Retina (tissue), 1 donor: ENCODE data around the gene HNRNPU.
A peak's percentile ranks its signal among the peaks of the same experiment; 100 is the strongest.

ENCODE experiments used
- DNase-seq: peaks from one replicate; pipeline ENCODE4 v3.0.0-alpha.2; 2016

The HNRNPU gene

DNA sequence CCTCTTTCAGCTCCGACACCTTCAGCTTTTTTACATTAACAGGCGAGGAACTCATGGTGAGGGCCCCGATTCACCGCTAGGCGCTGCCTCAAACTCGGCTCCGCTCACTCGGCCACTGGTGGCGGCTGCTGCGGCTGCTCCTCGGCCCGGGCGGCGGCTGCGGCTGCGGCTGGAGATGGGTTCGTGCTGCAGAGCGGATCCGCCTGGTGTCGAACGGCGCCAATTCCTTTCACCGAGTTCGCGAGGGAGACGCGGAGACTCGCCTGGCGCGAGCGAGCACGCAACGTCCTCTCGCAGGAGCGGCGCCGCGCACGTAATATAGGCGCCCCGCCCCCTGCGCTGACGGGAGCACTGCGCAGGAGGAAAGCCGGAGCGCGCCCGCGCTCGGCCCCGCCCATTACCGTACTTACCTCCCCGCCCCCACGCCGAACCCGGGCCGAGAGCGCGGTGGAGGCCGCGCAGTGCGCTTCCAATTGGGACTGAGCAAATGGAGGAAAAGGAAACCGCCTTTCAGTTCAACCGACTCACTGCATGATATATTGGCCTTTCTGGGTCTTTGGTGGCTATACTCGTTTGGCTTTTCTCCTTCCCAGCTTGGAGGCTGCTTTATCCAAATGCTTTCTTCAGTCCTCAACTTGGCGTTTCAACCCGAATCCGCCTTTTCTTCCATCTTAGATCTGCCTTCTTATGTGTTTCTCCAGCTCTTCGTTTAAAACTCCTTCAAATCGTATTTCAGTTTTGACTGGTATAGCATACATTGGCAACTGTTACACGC, at the start of gene HNRNPU:
HNRNPU (minus strand) TSS at position 291 of the 775 bp plus-strand sequence; CDS start at position 55, 236 bp downstream.
- peak; percentile 98 for DNase-seq

DNA sequence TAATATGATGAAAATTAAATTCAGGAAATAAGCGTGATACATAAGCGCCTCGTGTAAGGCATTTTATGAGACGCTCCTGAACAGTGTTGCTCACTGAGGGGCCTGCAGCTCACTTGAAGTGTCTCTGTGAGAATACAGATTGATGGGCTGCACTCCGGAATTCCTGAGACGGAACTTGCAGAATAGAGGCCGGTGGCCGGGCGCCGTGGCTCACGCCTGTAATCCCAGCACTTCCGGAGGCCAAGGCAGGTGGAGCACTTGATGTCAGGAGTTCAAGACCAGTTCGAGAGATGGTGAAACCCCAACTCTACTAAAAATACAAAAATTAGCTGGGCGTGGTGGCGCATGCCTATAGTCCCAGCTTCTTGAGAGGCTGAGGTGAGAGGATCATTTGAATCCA, 49.5 kb upstream of the HNRNPU start:
- DNase-seq, result no peak

DNA sequence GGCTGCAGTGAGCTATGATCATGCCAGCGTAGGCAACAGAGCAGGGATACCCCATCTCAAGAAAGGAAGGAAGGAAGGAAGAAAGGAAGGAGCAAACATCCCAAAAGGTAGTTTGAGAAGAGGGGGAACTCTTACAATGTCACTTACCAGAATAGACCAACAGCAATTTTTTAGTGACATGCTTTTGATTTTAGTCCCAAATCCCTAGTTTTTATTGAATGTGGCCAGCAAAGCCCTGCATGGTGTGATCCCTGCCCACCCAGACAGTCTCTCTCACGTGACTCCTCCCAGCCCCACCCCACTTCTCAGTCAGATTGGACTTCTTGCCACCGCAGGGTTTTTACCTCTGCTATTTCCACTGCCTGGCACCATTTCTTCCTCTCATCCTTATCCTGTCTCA, 39.8 kb upstream of the HNRNPU start:
- no peak for DNase-seq

DNA sequence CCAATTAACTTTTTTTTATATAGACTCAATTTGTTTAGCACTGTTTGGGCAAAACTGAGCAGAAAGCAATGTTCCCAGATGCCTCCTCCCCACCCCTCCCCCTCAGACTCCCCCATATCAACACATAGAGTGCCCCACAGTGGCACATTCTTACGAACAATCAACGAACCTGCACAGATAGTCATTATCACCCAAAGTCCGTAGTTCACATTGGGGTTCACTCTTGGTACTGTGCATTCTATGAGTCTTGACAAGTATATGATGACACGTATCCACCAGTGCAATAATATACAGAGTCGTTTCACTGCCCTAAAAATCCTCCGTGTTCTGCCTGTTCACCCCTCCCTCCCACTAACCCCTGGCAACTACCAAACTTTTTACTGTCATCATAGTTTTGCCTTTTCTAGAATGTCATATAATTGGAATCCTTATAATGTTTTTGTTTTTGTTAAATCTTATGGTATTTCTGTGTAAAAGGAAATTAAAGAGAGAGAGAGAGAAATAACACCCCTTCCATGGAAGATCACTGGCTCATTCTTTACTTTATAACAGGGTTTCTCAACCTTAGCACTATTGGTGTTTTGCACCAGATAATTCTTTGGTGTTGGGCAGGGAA, 37.2 kb upstream of the HNRNPU start:
- no peak for DNase-seq

GRCh38 chr1:244897476-244898254, 33.3 kb upstream of the HNRNPU start:
- no peak for DNase-seq

DNA sequence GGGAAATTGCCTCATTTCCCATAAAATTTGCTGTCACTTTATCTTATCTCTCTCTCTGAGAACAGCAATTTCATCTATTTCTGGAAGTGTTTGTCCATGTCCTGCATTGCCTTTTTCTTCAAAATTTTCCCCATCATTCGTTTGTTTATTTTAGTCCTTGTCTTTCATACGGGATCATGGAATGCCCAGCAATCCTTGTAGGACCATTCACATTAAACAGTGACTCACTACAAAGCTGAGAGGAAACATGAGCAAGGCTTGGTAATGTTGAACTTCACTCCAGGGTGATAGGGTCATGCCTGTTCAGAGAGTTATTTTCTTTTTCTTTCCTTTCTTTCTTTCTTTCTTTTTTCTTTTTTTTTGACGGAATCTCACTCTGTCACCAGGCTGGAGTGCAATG, 32.2 kb upstream of the HNRNPU start:
- no peak for DNase-seq

- DNase-seq, result no peak
These were observed 29.5 kb upstream of the HNRNPU start for GRCh38 chr1:244893836-244894235.

GRCh38 chr1:244887281-244887680, 22.9 kb upstream of the HNRNPU start:
- no peak for DNase-seq

GRCh38 chr1:244881552-244882280, 17.4 kb upstream of the HNRNPU start:
- DNase-seq, result no peak

DNA sequence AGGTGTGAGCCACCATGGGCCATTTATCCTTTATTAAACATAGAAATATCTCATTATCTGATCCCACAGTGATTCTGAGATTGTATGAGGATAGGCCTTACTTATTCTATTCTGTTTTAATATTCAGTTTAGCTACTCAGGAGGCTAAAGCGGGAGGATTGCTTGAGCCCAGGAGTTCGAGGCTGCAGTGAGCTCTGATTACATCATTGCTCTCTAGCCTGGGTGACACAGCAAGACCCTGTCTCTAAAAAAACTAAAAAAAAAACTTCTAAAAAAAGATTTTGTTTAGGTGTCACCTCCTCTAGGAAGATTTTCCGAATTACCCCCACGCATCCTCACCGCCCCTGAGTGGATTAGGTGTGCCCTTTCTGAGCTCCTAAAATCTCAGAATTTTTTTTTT, 14.3 kb upstream of the HNRNPU start:
- no peak for DNase-seq

DNA sequence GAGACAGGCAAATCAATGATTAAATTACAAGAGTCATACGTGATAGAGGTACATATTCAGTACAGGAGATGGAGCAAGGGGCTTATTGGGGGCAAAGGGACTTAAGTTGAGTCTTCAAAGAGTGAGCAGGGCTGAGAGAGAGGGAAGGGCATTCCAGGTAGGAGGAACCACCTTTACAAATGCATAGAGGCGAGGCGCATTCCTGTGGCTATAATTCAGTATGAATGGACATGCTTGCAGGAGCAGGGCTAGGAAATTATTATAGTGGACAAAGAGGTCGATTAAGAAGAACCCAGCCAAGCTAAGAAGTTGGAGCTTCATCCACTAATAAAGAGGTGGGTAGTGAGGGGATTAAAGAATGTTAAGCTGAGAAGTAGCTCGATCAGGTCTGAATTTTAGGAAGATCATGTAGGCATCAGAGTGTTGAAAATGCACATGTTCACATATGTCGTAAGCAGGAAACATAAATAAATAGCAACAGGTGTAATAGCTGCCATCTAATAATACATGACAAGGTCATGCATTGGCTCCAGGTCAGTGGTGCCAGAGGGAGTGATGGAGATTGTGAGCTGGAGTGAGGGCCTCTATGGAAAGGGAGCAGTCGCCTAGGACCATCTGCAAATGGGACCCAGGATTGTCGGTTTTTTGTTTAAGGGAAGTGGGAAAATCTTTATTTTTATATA, 12.0 kb upstream of the HNRNPU start:
- no peak for DNase-seq

- DNase-seq, result peak; percentile 26
These were observed 10.7 kb upstream of the HNRNPU start for GRCh38 chr1:244874974-244875579.

GRCh38 chr1:244869950-244870349, 5.6 kb upstream of the HNRNPU start:
- DNase-seq, result no peak

GRCh38 chr1:244869364-244869827, 5.1 kb upstream of the HNRNPU start:
- no peak for DNase-seq

GRCh38 chr1:244868484-244869363, 4.4 kb upstream of the HNRNPU start:
- no peak for DNase-seq

- no peak for DNase-seq
These were observed 2.0 kb upstream of the HNRNPU start for GRCh38 chr1:244866355-244866754.

DNA sequence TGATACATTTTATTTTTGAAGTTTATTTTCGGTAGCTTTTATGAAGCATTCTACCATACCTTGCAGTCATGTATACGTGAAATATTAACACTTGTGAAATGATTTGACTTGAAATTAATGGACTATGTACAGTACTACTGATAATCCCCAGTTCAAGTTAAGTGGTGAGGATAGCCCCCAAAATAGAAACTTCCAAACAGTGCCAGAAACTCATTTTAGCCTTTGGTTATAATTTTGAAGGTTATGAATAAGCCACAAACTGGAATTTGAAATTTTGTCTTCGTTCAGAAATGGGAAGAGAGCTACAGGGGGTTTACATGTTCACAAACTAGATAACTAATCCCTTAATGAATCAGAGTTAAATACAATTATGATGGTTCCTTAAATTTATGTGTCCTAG, 1.5 kb upstream of the HNRNPU start:
- DNase-seq, result no peak

DNA sequence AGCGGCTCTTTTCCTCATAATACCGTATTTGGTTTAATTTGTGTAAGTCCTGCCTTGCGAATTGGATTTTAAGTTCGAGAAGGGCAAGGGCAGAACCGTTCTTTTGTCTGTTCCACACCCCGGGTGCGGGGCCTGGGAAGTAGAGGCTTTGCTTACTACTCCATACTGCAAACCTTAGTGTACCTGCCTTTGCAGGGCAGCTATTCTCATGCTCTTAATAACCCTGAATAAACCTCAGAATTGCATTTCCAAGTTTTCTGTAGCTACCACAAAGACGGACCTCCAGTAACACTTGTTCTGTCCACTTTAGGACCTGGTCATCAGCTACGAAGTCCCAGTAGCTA, 657 bp upstream of the HNRNPU start:
- no peak for DNase-seq

DNA sequence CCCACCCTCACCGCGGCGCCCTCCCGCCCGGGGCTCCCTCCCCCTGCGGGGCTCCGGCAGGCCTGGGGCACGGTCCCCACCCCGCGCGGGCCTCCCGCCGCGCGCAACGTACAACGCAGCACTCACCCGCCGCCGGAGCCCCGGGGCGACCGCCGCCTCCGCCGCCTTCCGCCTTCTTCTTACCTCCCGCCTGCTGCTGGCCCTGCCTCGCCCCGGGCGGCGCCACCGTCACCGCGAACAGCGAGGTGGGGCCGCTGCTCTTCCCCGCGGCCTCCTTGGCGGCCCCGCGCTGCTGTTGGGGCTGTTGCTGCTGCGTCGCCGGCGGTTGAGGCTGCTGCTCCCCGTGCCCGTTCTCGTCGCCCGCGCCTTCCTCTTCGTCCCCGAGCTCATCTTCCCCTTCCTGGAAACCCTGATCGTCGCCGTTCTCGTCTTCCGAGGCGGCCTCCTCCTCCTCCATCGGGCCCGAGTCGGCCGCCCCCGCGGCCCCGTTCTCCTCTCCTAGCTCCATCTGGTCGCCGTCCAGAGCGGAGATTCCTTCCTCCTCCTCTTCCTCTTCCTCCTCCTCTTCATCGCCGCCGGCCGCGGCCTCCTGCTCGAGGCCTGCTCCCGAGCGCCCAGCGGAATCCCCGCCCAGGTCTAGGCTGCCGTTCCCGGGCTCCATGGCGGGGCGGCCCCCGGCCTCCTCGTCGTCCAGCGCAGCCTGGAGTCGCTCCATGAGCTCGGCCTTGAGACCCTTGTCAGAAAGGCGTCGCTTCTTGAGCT, 671 bp downstream of the HNRNPU start:
- DNase-seq, result no peak
